Kidney (tissue), 14 donors: ENCODE measurements around the gene DAPK3. TPM values are rescaled to one million over a fixed set of nuclear protein-coding genes. Genes with fewer than 3 reads are reported as not detected.
"Not testable (repeated sequence)": the region's sequence is repeated elsewhere in the genome, so short reads cannot be mapped to it uniquely, and the experiment has no call there.

Source experiments
- DNase-seq, 5 donors: peaks; one replicate each; pipeline ENCODE4 v3.0.0-alpha.2; 2013 to 2020
- FAIRE-seq: peaks from 2 replicates; lab custom pipeline; 2012; peaks lifted over from hg19 to GRCh38; lab: Jason Lieb, UNC
- H3K27ac ChIP-seq, 2 donors: one replicate each; pipeline ENCODE4 v1.7.0; 2013; ENCODE audit warnings: low read depth in 2 of 2, low read length in 2 of 2, inconsistent platforms in 1 of 2
- H3K27me3 ChIP-seq: one replicate; pipeline ENCODE4 v1.7.1; 2013; ENCODE audit warnings: low read length, inconsistent platforms; ENCODE audit not compliant: control insufficient read depth, insufficient read depth
- H3K36me3 ChIP-seq, 3 donors: one replicate each; pipeline versions ENCODE4 v1.7.0 to v1.7.1; 2013; ENCODE audit warnings: low read length in 3 of 3, control low read depth in 1 of 3, inconsistent platforms in 1 of 3; ENCODE audit not compliant: insufficient read depth in 3 of 3, control insufficient read depth in 2 of 3
- H3K4me1 ChIP-seq, 3 donors: one replicate each; pipeline versions ENCODE4 v1.7.0 to v1.7.1; 2013; ENCODE audit warnings: low read length in 3 of 3, inconsistent platforms in 1 of 3, low read depth in 1 of 3; ENCODE audit not compliant: control insufficient read depth in 2 of 3, insufficient read depth in 2 of 3
- H3K4me3 ChIP-seq, 3 donors: one replicate each; pipeline versions ENCODE4 v1.7.0 to v1.8.1; 2013; ENCODE audit warnings: low read length in 3 of 3, control low read depth in 1 of 3, inconsistent platforms in 1 of 3
- H3K9ac ChIP-seq, 3 donors: one replicate each; pipeline versions ENCODE4 v1.7.0 to v1.7.1; 2013; ENCODE audit warnings: low read length in 3 of 3, control low read depth in 1 of 3, inconsistent platforms in 1 of 3
- H3K9me3 ChIP-seq, 3 donors: one replicate each; pipeline versions ENCODE4 v1.7.0 to v1.7.1; 2013; ENCODE audit warnings: low read length in 3 of 3, control low read depth in 1 of 3, inconsistent platforms in 1 of 3; ENCODE audit not compliant: control insufficient read depth in 2 of 3, insufficient read depth in 1 of 3
- intact Hi-C: fragments of 100-400 bp; cut with DNase I; formaldehyde crosslinking; loops from one replicate; pipeline ENCODE4 v1.11.1; 2022
- polyA plus RNA-seq: library from polyadenylated mRNA; stranded (reverse); fragments of 350-450 nt; fragmentation: Illumina TruSeq; extraction: RNeasy Lipid Tissue Mini Kit (QIAGEN cat#74804); gene quantifications from one replicate; pipeline ENCODE4 v1.2.3, GENCODE V29; 2014; ENCODE audit warnings: low read depth, low replicate concordance; ENCODE audit not compliant: insufficient read depth
- total RNA-seq: library from RNA; stranded (reverse); fragmentation: NEBNext Ultra II Directional; extraction: Animal tissue kit (Norgen Biotek cat#: 25700); gene quantifications from one replicate; pipeline ENCODE4 v1.2.1, GENCODE V29; 2021
- TF ChIP-seq, protein P1 (sequence below): IDR thresholded peaks from 3 replicates; pipeline ENCODE4 v1.5.1; 2012; ENCODE audit warnings: mild to moderate bottlenecking, moderate library complexity, borderline replicate concordance; ENCODE audit not compliant: insufficient read depth; ENCODE audit errors: extremely low read depth
- donor health status: control.
- donor health status: control.
- donor health status: control.
- donor health status: control.
- donor health status: control.
- donor health status: DM: yes; HTN: yes; CAD: no.
- donor health status: Normal renal cell carcinoma (clear cell type).

Gene DAPK3
- total and polyA plus RNA-seq, 2 donors from 2014 or later, result 30.6 to 54.6 TPM

DNA sequence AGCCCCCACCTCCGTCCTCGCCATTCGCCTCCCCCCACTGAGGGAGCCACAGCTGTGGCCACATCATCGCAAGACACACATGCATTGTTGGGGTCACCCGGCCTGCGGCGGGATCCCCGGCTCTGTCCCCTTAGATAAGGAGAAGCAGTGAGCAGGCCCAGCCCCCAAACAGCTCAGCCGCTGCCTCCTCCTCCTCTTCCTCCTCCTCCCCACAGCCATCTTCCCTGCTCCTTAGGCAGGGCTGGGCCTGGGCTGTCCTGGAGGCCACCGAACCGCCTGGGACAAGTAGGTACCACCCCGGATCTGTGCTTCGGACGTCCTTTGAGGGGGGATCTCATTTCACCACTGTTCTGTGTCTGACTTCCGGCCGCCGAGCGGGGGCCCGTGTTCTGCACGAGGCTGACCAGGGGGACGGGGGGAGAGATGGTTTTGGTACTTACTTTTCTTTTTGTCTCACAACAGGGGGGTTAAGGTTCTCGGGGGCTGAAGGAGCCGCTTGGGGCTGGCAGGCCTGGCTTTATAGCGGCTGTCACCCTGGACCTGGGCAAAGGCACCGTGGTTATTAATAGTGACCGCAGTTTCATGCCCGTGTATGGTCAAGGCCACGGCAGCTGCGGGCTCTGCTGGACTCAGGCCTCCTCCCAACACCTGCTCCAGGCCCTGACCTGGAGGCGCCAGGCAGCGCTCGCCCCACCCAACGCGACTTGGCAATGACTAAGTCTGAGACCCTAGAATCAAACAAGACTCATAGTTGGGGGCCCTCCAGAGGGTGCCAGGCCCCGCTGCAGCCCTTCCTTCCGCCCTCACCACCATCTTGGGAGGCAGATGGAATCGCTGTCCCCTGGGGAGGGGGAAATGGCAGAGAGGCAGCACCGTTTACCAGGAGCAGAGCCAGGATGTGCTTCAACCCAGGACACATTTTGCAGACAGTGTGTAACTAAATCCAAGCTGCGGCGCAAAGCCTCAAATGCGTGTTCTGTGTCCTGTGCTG lies 19.7 kb downstream of the DAPK3 start:
- no peak overlapping the region for H3K27ac ChIP-seq

GRCh38 chr19:3949997-3950859 lies 20.7 kb downstream of the DAPK3 start:
- Histone ChIP-seq H3K27ac (no peak overlapping the region), H3K9me3 (no peaks in the 10 kb centered on the region), H3K27me3 (no peaks in the 10 kb centered on the region), H3K4me1 (peaks cover 0 to 3% (median 0%) of the 10 kb centered on the region in 3 donors), H3K4me3 (no peak overlapping the region), H3K36me3 (no peaks in the 10 kb centered on the region), H3K9ac (no peak overlapping the region)
- DNase-seq, result no peak
- FAIRE-seq, result no peak
- intact Hi-C loops, result no loop called here
- TF ChIP-seq, protein P1, sequence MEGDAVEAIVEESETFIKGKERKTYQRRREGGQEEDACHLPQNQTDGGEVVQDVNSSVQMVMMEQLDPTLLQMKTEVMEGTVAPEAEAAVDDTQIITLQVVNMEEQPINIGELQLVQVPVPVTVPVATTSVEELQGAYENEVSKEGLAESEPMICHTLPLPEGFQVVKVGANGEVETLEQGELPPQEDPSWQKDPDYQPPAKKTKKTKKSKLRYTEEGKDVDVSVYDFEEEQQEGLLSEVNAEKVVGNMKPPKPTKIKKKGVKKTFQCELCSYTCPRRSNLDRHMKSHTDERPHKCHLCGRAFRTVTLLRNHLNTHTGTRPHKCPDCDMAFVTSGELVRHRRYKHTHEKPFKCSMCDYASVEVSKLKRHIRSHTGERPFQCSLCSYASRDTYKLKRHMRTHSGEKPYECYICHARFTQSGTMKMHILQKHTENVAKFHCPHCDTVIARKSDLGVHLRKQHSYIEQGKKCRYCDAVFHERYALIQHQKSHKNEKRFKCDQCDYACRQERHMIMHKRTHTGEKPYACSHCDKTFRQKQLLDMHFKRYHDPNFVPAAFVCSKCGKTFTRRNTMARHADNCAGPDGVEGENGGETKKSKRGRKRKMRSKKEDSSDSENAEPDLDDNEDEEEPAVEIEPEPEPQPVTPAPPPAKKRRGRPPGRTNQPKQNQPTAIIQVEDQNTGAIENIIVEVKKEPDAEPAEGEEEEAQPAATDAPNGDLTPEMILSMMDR, result no peak

More for the DNA sequence above, 19.7 kb downstream of the DAPK3 start:
- no peaks in the 10 kb centered on the region for H3K27me3 ChIP-seq
- H3K4me3 ChIP-seq, result no peak overlapping the region
- TF ChIP-seq, protein P1, result no peak
- H3K9ac ChIP-seq, result no peak overlapping the region
- intact Hi-C loops, result no loop called here
- H3K9me3 ChIP-seq, result no peaks in the 10 kb centered on the region
- H3K4me1 ChIP-seq, result peaks cover 0 to 3% (median 0%) of the 10 kb centered on the region in 3 donors
- DNase-seq (peak in 3 of 5 donors; percentile 41 to 67 (median 42)), FAIRE-seq (no peak)
- H3K36me3 ChIP-seq, result no peaks in the 10 kb centered on the region

- FAIRE-seq (no peak), DNase-seq (no peak)
- H3K4me1 ChIP-seq, result peaks cover 0 to 3% (median 0%) of the 10 kb centered on the region in 3 donors
- intact Hi-C loops, result no loop called here
- H3K27me3 ChIP-seq, result no peaks in the 10 kb centered on the region
- no peak overlapping the region for H3K9ac ChIP-seq
- no peaks in the 10 kb centered on the region for H3K36me3 ChIP-seq
- H3K27ac ChIP-seq, result no peak overlapping the region
- no peaks in the 10 kb centered on the region for H3K9me3 ChIP-seq
- no peak overlapping the region for H3K4me3 ChIP-seq
- TF ChIP-seq, protein P1, result no peak
These were observed 21.6 kb downstream of the DAPK3 start for GRCh38 chr19:3949294-3949693.

- H3K36me3 ChIP-seq, H3K27me3 ChIP-seq, H3K9me3 ChIP-seq, H3K27ac ChIP-seq, FAIRE-seq, H3K4me1 ChIP-seq, H3K4me3 ChIP-seq, intact Hi-C loops, H3K9ac ChIP-seq, DNase-seq: not testable (repeated sequence)
These were observed 23.5 kb downstream of the DAPK3 start for GRCh38 chr19:3947316-3947933.
